GM18867 (cell line): ENCODE data around the gene CST3.
"Not testable (repeated sequence)": the region's sequence is repeated elsewhere in the genome, so short reads cannot be mapped to it uniquely, and the experiment has no call there.

Experiments
- ATAC-seq: cut with Tn5 transposase; IDR thresholded peaks from one replicate; pipeline ENCODE4 v1.9.1; 2021; ENCODE audit warnings: mild to moderate bottlenecking, moderate library complexity; ENCODE audit not compliant: unreplicated experiment

CST3 gene

GRCh38 chr20:23644164-23644563 is 6.4 kb upstream of the CST3 start:
- no peak for ATAC-seq

- ATAC-seq = no peak
Measured at GRCh38 chr20:23643659-23644058, 5.9 kb upstream of the CST3 start.

- no peak for ATAC-seq
Measured at GRCh38 chr20:23641936-23642751, 4.4 kb upstream of the CST3 start.

GRCh38 chr20:23640671-23641667 is 3.2 kb upstream of the CST3 start:
- ATAC-seq = no peak

GRCh38 chr20:23640018-23640601 is 2.4 kb upstream of the CST3 start:
- ATAC-seq = no peak

- no peak for ATAC-seq
Measured at GRCh38 chr20:23639490-23639958, 1.8 kb upstream of the CST3 start.

GRCh38 chr20:23638309-23638708 is 554 bp upstream of the CST3 start:
- no peak for ATAC-seq

GRCh38 chr20:23636908-23637281 is 860 bp downstream of the CST3 start:
- no peak for ATAC-seq

GRCh38 chr20:23636182-23636907 is 1.4 kb downstream of the CST3 start:
- no peak for ATAC-seq

GRCh38 chr20:23635768-23636090 is 2.0 kb downstream of the CST3 start:
- not testable (repeated sequence) for ATAC-seq

- no peak for ATAC-seq
Measured at GRCh38 chr20:23634985-23635767, 2.6 kb downstream of the CST3 start.

GRCh38 chr20:23634044-23634801 is 3.5 kb downstream of the CST3 start:
- ATAC-seq = no peak

- no peak for ATAC-seq
Measured at GRCh38 chr20:23632711-23633573, 4.8 kb downstream of the CST3 start.

GRCh38 chr20:23631981-23632710 is 5.6 kb downstream of the CST3 start:
- no peak for ATAC-seq

- ATAC-seq = no peak
Measured at GRCh38 chr20:23631226-23631822, 6.4 kb downstream of the CST3 start.

GRCh38 chr20:23630392-23630849 is 7.3 kb downstream of the CST3 start:
- no peak for ATAC-seq
